PFSK-1 (cell line): ENCODE results near the gene PTPRA.

ENCODE experiments used
- FOXP2 ChIP-seq: optimal IDR thresholded peaks from 2 replicates; pipeline ENCODE3; 2011; ENCODE audit warnings: borderline replicate concordance, control low read depth, inconsistent platforms; ENCODE audit not compliant: insufficient read depth; ENCODE audit errors: extremely low read length, extremely low read depth
- POLR2AphosphoS5 ChIP-seq: IDR thresholded peaks from 2 replicates; pipeline ENCODE4 v1.6.1; 2012; ENCODE audit warnings: low read depth, mild to moderate bottlenecking, control low read depth, low read length, moderate library complexity
- SIN3A ChIP-seq: IDR thresholded peaks from 2 replicates; pipeline ENCODE4 v1.6.1; 2012; ENCODE audit warnings: mild to moderate bottlenecking, low read length, moderate library complexity, borderline replicate concordance; ENCODE audit not compliant: insufficient read depth
- TAF1 ChIP-seq: IDR thresholded peaks from 2 replicates; pipeline ENCODE4 v1.6.1; 2012; ENCODE audit warnings: low read length, control low read depth, borderline replicate concordance; ENCODE audit not compliant: insufficient read depth
- TF ChIP-seq, protein P1 (sequence below), 2 experiments: IDR thresholded peaks; 2 replicates each; pipeline versions ENCODE4 v1.6.1 to v1.8.0; 2011 to 2012; ENCODE audit warnings: low read depth in 2 of 2, low read length in 2 of 2, control low read depth in 1 of 2, inconsistent platforms in 1 of 2, mild to moderate bottlenecking in 1 of 2, moderate library complexity in 1 of 2; ENCODE audit not compliant: insufficient read depth in 1 of 2

DNA sequence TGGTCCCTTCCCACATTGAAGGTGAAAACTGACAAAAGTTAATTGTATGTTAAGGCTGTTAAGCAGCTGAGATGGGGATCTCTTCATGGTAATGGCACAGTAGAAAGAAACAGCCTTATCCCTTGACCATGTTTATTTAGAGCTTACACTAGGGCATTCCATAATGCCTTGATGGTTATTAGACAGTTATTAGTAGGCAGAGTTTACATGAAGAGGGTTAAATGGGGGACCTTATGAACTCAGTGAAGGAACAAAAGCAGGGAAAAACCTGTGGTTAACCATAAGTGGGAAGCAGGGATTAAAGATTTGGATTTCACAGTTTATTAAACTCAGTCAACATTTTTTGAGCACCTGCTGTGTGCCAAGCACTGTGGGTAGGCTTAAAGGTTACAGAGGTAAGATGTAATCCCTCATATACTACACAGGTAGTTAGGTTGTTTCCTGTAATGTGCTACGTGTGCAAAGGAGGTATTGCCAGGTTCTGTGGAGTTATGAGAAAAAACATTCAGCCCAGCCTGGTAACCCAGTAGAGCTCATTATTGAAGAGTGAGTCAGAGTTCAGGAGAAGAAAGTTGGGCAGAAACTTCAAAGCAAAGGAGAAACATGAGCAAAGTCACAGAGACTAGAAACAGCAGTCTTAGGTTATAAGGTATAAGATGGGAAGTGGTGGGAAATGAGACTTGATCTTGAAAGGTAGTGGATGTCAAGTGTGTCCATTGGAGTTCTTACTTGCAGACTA, 137.9 kb downstream of the PTPRA start:
- TF ChIP-seq POLR2AphosphoS5 (no peak), TAF1 (no peak), SIN3A (no peak), FOXP2 (no peak)
- TF ChIP-seq, protein P1, sequence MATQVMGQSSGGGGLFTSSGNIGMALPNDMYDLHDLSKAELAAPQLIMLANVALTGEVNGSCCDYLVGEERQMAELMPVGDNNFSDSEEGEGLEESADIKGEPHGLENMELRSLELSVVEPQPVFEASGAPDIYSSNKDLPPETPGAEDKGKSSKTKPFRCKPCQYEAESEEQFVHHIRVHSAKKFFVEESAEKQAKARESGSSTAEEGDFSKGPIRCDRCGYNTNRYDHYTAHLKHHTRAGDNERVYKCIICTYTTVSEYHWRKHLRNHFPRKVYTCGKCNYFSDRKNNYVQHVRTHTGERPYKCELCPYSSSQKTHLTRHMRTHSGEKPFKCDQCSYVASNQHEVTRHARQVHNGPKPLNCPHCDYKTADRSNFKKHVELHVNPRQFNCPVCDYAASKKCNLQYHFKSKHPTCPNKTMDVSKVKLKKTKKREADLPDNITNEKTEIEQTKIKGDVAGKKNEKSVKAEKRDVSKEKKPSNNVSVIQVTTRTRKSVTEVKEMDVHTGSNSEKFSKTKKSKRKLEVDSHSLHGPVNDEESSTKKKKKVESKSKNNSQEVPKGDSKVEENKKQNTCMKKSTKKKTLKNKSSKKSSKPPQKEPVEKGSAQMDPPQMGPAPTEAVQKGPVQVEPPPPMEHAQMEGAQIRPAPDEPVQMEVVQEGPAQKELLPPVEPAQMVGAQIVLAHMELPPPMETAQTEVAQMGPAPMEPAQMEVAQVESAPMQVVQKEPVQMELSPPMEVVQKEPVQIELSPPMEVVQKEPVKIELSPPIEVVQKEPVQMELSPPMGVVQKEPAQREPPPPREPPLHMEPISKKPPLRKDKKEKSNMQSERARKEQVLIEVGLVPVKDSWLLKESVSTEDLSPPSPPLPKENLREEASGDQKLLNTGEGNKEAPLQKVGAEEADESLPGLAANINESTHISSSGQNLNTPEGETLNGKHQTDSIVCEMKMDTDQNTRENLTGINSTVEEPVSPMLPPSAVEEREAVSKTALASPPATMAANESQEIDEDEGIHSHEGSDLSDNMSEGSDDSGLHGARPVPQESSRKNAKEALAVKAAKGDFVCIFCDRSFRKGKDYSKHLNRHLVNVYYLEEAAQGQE (IDR thresholded peaks at IDR 0.05; ENCODE audit: insufficient read depth in 1 of 2, low read depth in 2 of 2, low read length in 2 of 2), result no peak
